GM04503 (cell line): Measurements from ENCODE around the gene RASGRP4.

Source experiments
- DNase-seq: peaks from one replicate; pipeline ENCODE4 v3.0.0-alpha.2; 2012; ENCODE audit warnings: low read depth

RASGRP4 gene

GRCh38 chr19:38389101-38389925 lies 36.7 kb downstream of the RASGRP4 start:
- peak; percentile 38 for DNase-seq

- DNase-seq, result no peak
These were observed 37.5 kb downstream of the RASGRP4 start, which contains the start of gene SPRED3 for GRCh38 chr19:38388349-38389100. Gene SPRED3 (plus strand): TSS chr19:38388697. CDS start chr19:38390303, 1,606 bp downstream.

- peak; percentile 51 for DNase-seq
These were observed 38.3 kb downstream of the RASGRP4 start, which contains the start of gene GGN for GRCh38 chr19:38387550-38388348. Gene GGN (minus strand): TSS chr19:38388034. CDS start chr19:38387261, 773 bp downstream.

DNA sequence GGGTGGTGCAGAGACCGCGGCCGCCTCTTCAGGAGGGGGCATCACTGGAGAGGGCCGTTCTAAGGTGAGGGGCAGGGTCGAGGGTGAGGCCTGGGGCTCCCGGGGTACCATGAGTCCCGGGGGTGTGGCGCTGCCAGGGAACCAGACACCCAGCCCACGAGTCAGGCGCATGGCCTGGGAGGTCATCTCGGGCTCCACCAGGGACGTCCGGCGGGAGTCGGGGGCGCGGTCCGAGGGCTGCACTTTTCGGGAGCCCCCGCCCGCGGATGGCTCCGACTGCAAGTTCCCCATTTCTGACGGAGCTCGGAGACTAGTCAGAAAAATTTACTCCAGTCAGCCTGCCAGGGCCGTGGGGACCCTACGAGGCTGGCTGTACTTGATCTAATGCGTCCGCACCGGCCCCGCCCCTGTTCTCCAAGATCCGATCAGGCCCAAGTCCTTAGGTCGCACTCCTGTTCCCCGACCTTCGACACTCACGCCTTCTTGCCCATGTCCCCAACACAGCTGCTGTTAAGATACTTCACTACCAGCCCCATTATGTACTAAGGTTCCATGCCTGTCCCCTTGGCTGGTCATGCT lies 39.0 kb downstream of the RASGRP4 start:
- no peak for DNase-seq

DNA sequence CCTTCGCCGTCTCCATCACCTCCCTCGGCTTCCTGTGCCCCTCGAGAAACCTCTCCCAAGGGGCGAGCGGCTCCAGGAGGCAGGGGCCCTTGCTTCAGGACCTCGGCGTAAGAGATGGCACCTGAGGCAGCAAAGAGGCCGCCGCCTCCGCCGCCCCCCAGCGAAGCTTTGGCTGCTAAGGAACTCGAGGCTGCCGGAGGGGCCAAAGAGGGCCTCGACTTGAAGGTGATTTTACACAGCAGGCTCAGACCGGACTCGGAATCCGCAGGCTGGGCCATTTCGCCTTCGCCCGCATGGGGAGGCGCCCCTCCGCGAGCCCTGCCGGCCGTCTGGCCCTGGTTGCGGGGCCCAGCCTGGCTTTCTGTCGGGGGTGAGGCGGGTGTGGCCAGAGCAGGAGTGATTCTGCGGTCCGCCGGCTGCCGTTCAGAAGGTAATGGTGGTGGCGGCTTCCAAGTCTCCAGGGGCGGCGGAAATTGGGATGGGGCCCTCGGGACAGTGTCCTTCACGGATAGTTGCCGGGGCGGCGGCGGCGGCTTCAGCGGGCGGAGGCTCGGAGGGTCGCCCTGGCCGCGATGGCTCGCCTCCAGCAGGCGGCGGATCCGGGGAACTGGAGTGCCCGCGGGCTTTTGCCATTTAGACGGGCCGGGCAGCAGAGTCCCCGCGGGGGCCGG lies 39.6 kb downstream of the RASGRP4 start:
- no peak for DNase-seq

GRCh38 chr19:38385804-38386257 lies 40.2 kb downstream of the RASGRP4 start:
- no peak for DNase-seq

DNA sequence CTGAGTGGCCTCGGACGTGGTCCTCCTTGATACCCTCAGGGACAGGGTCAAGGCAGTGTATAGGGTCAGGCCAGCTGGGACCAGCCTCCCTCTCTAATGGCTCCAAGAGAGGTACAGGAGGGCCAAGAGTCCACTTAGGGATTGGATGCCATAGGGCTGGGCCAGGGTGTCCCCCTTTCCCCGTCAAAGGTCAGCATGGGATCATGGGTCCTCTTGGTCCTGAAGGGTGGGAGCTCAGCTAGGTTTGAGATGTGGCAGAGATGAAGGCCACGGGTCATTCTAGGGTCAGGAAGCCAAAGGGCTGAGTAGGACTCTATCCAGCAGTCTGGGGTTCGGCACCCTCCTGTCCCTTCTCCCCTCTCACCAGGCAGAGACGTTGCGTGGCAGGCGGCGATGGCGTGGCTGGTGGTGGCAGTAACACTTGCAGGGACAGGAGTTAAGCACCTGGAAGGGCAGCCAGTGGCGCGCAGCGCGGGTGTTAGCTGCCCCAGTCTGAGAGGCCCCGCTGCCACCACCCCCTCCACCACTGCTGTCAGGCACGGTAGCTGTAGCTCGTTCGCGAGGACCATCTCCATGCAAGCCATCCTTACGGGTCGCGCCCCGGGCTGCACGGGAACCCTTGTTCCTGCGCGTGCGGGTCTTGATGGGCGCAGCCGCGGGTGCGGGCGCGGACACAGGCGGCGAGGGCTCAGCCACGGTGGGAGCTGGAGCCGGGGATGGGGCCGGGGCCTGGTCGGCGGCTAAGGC lies 40.8 kb downstream of the RASGRP4 start:
- DNase-seq, result no peak

DNA sequence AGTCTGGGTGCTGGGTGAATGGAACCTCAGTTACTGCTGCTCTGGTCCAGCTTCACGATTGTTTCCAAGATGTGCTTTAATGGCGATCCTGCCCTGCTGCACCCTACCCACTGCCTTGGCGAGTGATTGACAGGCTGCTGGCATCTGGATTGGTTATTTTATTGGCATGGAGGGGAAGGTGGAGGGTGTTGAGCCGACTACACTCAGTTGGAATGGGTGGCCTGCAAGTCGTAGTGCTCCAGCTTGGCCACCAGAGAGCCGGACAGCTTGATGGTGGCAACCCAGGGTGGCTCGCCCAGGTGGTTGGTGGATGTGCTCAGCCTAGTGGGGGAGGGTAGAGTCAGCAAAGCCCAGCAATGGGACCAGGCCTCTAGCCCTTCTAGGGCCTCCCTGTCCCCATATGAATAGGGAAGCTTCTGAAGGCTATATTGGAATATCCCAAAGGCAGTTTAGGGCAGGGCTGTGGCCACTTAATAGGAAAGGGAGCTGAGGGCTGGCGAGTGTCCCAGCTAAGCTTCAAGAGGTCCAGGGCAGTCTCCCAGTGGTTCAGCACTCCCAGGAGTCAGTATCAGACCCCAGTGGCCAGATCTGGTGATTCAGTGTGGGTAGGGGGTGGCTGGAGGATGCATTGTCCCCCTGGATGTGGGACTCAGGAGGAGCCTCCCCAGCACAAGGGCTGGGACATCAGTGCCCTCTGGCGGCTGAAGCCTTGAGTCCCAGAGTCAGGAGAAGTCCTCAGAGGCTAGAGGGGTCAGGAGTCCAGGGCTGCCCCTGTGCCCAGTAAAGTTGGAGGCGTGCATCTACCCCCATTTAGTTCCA lies 41.6 kb downstream of the RASGRP4 start:
- DNase-seq, result no peak

DNA sequence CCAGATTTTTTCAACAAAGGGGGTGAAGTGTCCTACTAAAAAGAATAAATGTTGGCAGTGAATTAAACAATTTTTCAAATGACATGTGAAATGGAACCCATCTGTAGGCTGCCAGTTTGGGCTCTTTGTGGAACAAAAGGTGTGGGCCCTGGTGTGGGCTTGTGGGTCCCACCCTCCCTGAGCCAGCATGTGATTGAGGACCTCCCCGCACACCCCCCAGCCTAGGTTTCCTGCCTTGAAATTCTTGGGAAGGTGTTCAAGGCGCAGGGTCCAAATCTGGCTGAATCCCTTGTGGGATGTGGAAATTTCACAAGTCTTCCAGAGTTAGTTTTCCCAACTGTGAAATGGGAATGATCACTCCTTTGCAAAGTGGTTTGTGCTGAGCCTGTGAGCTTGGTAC lies 42.3 kb downstream of the RASGRP4 start:
- DNase-seq, result no peak

DNA sequence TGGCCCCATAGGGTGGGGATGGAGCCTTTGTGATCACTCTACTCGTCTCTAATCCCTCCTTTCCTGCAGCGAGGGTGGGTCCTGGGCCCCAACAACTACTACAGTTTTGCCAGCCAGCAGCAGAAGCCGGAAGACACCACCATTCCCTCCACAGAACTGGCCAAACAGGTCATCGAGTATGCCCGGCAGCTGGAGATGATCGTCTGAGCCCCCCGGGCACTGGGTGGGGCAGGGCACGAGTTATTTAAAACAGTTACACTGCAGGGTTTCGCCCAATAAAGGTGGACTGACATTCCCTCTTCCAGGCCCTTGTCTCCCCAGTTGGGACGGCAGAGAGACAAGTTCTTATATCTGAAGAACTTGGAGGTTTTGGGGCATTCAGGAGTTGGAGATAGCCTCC lies 42.8 kb downstream of the RASGRP4 start:
- no peak for DNase-seq

- no peak for DNase-seq
These were observed 44.9 kb downstream of the RASGRP4 start for GRCh38 chr19:38381138-38381537.

DNA sequence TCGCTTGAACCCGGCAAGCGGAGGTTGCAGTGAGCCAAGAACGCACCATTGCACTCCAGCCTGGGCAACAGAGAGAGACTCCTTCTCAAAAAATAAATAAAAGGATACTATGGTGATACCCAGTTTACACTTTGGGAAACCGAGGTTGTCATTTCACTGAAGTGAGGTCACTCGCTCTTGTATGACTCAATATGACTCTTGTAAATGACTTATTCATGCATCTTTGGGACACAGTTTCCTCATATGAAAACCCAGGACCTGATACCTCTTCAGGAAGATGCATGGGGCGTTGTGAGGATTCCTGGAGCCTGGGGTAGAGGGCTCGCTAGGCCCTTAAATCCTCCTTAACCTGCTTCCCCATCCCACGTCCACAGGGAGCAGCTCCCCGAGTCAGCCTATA lies 47.2 kb downstream of the RASGRP4 start:
- DNase-seq, result no peak

DNA sequence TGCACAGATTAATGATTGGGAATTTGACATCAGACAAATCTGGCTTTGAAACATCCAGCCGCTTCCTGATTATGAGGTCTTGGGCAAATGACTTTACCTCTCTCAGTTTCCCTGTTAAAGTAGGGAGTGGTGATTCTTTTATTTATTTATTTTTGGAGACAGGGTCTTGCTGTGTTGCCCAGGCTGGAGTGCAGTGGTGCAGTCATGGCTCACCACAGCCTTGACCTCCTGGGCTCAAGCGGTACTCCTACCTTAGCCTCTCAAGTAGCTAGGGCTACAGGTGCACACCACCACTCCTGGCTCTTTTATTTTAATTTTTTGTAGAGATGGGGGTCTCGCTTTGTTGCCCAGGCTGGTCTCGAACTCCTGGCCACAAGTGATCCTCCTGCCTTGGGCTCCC lies 49.0 kb downstream of the RASGRP4 start:
- DNase-seq, result no peak

DNA sequence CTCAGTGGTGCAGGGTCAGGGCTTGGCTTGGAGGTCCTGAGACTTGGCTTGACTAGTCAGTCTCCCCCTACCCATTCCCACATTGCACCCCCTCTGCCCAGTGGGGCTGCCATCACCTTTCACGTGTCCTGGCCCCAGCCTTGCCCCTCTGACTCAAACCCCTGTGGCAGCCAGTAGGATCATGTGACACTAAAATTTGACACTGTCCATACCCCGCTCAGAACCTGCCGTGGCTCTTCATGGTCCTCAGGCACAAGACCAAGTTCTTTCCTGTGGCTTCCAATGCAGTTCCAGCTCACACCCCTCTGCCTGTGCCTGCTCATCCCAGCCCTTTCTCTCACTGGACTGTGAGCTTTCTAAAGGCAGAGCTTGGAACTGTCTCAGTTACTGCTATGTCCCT lies 49.4 kb downstream of the RASGRP4 start:
- DNase-seq, result no peak

- DNase-seq, result no peak
These were observed 50.3 kb downstream of the RASGRP4 start for GRCh38 chr19:38375748-38376147.

DNA sequence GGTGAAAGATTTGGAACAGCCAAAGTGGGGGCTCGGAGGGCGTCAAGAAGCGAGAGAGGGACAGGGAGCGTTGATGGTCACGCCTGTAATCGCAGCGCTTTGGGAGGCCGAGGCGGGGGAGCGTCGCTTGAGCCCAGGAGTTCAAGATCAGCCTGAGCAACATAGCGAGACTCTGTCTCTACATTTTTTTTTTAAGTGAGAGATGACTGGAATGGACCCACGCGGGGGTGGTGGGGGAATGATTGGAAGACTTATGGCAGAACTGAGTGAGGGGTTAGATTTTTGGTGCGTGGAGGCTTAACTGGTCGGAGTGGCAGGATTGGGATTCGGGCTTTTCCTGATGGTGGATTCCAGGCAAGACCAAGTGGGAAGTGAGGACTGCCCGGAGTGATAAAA lies 50.9 kb downstream of the RASGRP4 start:
- no peak for DNase-seq

DNA sequence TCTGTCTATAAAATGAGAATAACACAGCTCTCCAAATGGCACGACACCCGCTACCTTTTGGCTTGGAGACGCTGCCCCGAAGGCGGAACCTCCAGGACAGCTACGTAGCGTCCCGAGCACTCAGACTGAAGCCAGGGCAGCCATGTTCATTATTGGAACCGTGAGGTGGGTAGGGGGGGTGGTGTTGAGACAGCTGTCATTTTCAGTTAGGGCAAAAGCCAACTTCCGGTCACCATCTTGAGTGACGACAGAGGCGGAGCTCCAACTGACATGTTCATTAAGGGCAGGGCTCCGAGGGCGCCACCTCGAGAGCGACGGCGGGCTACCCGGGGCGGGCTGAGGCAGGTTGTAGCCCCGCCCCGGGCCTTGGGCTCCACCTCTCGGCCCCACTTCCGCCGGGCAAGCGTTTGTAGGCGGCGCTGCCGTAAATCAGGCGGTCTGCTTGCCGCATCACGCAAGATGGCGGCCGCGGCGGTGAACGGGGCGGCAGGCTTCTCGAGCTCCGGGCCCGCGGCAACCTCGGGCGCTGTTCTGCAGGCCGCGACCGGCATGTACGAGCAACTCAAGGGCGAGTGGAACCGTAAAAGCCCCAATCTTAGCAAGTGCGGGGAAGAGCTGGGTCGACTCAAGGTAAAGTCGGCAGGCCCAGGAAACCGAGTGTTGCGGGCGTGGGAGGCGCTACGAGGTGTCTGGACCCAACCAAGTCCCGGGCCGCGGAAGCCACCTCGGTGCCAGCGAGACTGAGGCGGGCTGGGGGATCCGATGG lies 51.5 kb downstream of the RASGRP4 start, which contains the start of gene PSMD8:
Gene PSMD8, plus strand, starts transcription at position 240 of the 766 bp plus-strand sequence. Its CDS starts 31 bp downstream, at position 271.
- DNase-seq, result peak; percentile 92

DNA sequence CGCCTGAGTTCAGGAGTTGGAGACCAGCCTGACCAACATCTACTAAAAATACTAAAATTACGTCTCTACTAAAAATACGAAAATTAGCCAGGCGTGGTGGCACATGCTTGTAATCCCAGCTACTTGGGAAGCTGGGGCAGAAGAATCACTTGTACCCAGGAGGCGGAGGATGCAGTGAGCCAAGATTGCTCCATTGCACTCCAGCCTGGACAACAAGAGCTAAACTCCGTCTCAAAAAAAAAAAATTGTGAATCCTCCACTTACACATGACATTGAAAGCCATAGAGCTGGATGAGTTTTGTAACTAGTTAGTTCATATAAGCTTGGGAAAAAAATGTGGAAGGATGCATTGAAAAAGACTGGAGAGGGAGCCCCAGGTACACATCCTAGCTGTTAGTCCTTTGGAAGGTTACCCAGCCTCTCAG lies 52.1 kb downstream of the RASGRP4 start:
- DNase-seq, result no peak

DNA sequence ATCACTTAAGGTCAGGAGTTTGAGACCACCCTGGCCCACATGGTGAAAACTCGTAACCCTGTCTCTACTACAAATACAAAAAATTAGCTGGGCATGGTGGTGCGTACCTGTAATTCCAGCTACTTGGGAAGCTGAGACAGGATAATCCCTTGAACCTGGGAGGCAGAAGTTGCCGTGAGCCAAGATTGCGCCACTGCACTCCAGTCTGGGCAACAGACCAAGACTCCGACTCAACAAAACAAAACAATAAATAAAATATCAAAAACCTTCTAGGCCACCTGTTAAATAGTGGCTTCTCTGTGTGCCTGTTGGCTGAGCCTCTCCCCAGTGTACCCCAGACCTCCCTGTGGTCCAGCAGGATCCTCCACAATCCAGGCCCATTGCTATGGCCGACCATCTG lies 54.9 kb downstream of the RASGRP4 start:
- no peak for DNase-seq
